Erythroblast (primary cell): Measurements from ENCODE around the gene LSS.
A peak's percentile ranks its signal among the peaks of the same experiment; 100 is the strongest.

Experiments used
- DNase-seq, 2 experiments: peaks; one replicate each; lab custom pipeline; 2025; lab: John Stamatoyannopoulos, UW
- GATA1 ChIP-seq: IDR thresholded peaks from 2 replicates; pipeline ENCODE4 v1.6.1; 2011; ENCODE audit warnings: low read depth, mild to moderate bottlenecking, control low read depth, low read length, moderate library complexity
- POLR2A ChIP-seq: IDR thresholded peaks from 2 replicates; pipeline ENCODE4 v1.6.1; 2011; ENCODE audit warnings: mild to moderate bottlenecking, low read length

Gene LSS

DNA sequence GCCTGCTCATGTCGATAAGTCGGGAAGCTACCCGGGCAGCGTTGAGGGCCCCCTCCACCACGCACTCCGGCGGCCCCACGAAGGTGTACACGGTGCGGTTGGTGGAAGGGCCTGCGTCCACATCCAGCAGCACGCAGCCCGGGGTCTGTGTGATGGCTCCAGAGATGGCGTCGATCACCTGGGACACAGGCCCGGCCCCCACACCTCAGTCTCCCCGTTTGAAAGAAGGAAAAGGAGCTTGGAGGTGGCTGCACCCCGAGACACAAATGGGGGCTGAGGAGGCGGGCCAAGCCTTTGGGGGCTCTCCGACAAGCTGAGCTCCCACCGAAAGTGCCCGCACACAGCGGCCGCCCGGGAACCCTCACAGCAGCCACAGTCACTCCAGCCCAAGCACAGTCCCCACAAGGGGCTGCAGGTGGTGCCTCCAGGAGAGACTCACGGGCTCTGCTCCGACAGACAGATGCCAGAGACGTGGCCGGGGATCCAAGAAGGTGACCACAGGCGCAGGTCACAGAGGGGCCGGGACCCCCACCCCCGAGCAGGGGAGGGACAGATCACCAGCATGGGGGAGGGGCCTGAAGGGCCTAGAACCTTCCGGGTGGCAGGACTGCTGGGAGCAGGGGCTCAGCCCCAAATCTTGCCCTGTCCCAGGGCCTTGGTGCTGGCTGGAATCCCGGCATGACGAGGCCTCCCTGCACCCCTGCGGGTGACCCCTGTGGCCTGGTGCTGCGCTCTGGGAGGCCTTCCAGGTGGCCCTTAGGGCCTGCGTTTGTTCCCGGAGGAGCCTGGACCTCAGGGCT lies 74.2 kb downstream of the LSS start:
- no peak for TF ChIP-seq POLR2A
- no peak for TF ChIP-seq GATA1
- DNase-seq: no peak

DNA sequence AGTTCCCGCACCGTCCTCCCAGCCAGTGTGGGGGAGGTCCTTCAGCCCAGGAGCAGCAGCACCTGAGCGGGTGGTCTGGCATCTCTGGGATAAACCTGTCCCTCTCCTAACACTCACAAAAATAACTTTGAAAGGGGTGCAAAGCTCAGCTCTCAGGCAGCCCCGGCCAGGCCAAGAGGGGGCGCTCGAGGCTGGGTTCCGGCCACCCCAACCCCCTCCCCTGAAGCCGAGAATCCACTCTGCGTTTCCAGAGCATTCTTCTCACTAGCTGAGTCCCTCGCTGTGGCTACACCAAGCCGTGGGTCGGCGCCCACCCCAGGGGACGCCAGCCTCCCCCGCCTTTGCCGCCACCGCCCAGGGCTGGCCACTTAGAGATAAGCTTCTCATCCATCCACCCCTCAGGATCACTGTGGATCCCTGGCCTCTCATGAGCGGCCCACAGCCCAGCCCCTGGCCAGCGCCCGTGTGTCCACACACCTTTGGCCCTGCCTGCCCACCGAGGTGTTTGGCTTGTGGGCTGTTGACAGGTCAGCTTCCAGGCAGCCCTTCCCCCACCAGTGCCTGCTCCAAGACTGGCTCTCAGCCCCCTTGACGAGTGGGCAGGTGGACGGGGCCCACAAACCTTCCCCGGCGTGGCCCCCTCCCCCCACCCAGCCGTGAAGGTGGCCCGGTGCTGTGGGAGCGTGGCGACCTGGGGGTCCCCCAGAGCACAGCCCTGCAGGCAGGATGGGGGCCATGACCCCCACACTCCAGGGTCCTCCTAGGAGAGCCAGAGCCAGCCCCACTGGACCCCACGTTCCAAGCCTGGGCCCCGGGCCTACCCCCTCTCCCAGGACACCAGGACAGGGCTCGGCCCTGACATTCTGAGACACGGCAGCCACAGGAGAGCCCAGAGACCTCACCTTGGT lies 75.1 kb downstream of the LSS start:
- DNase-seq: peak; percentile 86 to 88
- TF ChIP-seq POLR2A (no peak), GATA1 (no peak)

DNA sequence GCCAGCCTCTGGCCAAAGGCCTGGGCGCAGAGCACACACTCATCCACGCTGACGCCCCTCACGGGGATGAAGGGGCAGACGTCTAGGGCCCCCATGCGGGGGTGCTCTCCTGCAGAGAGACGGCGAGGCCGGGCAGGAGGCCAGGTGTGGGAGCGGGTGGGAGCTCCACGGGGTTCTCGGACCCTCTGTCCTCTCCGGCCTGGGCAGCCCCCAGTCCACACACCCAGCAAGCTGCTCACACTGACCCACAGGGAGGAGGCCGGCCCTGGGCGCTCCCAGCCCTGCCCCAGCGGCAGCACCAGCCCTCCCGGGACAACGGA lies 75.7 kb downstream of the LSS start:
- TF ChIP-seq GATA1: no peak
- TF ChIP-seq POLR2A: no peak
- DNase-seq: no peak

DNA sequence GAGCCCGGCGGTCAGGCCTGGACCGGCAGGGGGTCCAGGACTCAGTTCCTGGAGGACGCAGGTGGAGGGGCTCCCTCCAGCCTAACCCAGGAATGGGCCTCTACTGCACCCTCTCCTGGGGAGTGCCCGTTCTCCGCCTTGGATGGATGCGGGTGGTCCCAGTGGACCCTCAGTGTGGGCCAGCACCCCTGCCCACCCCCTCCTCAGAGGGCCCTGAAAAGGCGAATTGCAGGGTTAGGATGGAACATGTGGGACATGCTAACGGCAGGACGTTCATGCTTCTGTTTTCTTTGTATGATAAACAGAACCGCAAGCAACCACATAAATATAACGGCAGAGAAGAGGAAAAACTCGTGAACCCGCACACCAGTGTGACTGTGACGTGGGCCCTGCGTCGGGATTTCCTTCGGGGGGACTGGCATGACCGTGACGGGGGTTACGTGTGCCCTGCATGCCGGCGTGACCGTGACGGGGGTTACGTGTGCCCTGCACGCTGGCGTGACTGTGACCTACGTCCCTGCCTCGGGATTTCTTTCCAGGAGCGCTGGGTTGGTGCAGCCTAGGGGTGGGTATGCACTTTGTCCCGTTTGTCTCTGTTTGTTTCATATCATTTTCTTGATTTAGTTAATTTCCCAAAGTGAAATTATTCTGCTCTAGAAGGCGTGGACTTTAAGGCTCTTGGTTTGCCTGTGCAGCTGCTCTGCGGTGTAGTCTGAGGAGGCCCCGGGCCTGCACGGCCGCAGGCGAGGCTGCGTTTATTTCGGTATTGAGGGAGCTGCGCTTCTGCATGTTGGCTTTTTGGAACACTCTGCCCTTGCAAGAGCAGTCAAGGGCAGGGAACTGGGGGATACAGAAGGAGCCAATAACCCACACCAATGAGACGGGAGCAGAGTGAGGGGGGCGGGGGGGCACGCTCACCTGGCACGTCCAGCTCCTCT lies 76.3 kb downstream of the LSS start:
- DNase-seq: no peak
- TF ChIP-seq POLR2A (no peak), GATA1 (no peak)

DNA sequence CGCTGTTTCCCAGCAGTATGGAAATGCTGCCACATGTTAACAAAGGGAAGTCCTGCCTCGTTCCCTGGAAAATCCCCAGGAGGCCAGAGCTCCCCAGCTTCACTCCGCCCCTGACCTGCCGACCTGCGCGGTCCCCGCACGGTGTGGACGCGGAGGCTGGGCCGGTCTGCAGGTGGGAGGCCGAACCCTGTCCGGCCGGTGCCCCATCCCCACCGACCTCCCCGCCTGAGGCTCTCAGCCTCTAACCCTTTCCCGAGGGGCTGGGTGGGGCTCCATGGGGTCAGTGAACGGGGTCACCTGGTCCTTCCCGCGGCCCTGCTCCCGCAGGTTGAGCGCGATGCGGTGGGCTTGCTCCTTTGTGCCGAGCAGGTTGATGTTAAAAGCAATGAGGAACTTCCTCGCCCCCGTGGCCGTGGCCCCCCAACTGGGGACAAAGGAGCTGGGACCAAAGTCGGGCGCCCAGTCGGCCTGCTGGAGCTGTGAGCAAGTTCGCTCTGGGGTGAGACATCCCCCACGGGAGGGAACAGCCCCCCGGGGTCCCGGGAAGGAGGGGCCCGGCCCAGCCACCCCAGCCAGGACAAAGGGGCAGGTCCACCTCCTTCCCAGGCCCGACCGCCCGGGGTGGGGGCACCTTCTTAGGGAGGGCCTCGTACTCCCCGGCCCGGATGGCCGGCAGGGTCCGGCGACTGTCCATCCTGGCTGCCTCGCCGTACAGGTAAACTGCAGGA lies 77.1 kb downstream of the LSS start:
- DNase-seq: no peak
- TF ChIP-seq POLR2A (no peak), GATA1 (no peak)

DNA sequence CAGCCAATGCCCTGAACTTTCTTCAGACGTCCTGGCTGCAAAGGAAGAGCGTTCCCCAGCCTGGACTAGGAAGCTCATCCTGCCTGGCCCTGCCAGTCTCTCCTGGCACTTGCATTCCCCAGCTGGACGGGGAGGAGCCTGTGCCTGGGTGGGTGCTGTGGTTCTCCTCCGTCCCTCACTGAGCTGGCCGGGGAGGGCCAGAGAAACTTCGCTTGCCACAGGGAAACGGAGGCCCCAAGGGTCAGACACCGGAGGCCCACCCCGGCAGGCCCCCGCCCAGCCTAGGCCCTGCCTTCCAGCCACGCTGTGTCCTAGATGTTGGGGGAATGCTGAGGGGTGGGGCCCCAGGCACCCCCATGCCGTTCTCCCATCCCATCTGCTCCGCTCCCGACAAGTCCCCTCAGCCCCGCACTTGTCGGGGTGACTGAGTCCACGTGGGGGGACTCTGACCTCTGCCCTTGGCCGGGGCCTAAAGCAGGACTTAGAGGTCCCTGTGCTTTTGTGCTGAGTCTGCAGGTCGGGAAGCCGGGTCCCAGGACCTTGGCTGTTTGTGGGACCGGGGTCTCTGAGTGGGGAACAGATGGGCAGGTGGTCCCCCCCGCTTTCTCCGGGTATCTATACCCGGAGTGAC lies 78.0 kb downstream of the LSS start:
- TF ChIP-seq POLR2A: no peak
- no peak for TF ChIP-seq GATA1
- DNase-seq: no peak

DNA sequence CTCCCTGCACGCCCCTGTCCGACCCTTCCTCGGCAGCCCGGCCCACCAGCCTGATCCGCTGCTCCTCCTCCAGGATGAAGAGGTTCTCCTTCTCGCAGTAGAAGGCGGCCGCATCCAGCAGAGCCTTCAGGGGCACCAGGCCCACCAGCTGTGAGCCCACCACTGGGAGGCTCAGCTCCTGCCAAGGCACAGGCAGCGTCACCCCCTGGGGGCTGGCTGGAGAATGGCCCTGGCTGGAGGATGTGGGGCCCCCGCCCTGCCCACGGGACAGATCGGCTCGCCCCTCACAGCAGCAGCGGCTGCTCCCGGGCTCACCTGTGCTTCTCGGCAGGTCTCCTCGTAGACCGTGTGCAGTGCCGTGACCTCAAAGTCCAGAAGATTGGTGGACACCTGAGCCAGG lies 78.5 kb downstream of the LSS start:
- no peak for TF ChIP-seq POLR2A
- TF ChIP-seq GATA1: no peak
- no peak for DNase-seq

DNA sequence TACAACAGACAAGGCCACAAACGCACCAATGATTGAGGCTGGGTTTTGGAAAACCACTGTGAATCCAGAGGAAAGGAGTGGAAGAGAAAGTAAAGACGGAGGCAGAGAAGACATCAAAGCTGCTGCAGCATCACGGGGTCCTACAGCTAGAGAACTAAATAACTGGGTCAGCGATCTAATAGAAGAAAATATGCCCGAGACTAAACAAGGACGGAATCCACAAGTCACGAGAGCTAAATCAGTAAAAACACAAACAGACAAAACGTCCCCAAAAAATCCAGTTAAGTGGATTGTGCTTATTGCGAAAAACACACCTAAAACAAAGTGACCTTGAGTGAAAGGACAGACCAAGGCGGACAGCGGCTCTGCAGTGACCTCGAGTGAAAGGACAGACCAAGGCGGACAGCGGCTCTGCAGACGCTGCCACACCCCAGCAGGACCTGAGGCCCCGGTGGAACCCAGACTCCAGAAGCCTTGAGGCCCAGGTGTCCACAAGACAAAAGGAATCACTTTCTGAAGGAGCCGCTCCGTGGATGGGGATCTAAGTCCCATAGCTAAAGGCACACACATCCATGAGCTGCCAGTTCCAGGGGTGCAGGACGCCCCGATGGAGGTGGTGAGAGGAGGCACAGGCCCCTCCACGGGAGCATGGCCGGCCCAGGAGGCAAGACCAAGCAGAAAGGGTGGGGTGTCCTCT lies 79.2 kb downstream of the LSS start:
- no peak for DNase-seq
- TF ChIP-seq GATA1: no peak
- no peak for TF ChIP-seq POLR2A

DNA sequence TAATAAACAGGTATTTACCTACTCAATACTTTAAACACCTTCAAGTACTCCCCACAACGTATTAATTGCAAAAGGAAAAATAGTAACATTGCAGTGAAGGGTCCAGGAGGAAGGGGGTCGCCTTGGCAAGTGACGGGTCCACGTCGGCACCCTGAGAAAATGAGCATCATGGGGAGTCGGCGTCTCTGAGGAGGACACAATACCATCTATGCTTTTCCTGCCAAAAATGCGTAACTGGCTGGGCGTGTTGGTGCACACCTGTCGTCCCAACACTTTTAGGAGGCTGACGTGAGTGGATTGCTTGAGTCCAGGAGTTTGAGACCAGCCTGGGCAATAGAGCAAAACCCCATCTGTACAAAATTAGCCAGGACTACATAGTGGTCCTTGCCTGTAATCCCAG lies 80.5 kb downstream of the LSS start:
- DNase-seq: no peak
- no peak for TF ChIP-seq GATA1
- TF ChIP-seq POLR2A: no peak

DNA sequence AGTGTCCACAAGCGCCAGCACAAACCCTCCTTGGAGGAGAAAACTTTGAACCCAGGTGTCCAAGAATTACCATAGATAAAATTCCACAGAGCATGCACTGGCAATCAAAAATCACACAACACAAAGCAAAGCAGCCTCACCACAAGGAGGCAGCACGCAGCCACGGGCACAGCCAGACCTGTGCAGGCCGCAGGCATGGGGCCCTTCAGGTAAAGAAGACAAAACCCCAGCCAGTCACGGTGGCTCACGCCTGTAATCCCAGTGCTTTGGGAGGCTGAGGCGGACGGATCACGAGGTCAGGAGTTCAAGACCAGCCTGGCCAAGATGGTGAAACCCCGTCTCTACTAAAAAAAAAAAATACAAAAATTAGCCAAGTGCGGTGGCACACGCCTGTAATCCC lies 81.1 kb downstream of the LSS start:
- peak; percentile 72 to 80 for DNase-seq

DNA sequence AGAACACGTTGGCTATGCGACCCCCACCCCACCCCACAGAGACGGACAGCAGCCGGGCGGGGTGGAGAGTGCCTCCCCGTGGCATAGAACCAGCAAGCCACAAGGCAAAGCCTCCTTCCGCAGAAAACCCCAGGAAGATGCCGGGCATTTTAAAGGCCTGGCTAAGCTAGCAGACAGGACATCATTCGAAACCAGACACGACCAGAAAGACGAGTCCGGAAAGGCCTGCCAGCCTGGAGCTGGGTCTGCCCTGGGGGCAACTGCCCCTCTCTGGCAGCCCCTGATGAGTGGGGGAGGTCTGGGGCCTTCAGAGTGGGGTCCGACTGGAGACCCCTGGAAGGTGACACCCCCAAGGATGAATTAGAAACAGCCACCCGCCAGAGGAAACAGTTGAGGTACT lies 81.7 kb downstream of the LSS start:
- DNase-seq: no peak
- TF ChIP-seq POLR2A: no peak
- no peak for TF ChIP-seq GATA1
